ENCODE data around the gene PRSS1.

Gene PRSS1

DNA sequence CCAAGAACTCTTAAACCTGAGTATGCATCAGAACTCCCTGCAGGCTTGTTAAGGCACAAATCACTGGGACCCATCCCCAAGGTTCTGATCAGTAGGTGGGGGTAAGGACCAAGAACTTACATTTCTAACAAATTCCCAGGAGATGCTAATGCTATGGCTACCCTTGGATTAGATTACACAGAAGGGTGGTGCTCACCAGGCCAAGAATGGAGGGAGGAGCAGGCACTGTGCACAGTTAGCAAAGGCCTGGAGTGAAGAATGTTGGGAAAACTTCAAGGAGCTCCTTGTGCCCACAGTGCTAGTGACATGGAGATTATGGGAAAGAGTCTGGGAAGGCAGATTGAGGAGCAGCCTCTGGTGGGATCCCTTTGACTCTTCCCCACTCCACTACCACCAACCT is 23.4 kb downstream of the PRSS1 start:
- TF ChIP-seq EZH2 (optimal IDR thresholded peaks at IDR 0.05; ENCODE audit: low read depth, low read length) (no peak), EZH2phosphoT487 (IDR thresholded peaks at IDR 0.05; ENCODE audit: low read length) (no peak), CTCF (IDR thresholded peaks at IDR 0.05; ENCODE audit: low read length) (no peak)
- no peaks in the 10 kb centered on the region for H3K9me3 ChIP-seq (replicated peaks; ENCODE audit: insufficient read depth, low read length)
- H3K9ac ChIP-seq (ENCODE audit: low read length) = no peak overlapping the region
- H3K4me2 ChIP-seq (ENCODE audit: low read depth, low read length) = no peak overlapping the region
- no peaks in the 10 kb centered on the region for H4K20me1 ChIP-seq (ENCODE audit: insufficient read depth, low read length)
- no peaks in the 10 kb centered on the region for H3K79me2 ChIP-seq (ENCODE audit: low read length)
- no peak overlapping the region for H3K27ac ChIP-seq (ENCODE audit: low read length)
- H3K9me2 ChIP-seq (replicated peaks; ENCODE audit: insufficient read depth, low read length) = no peaks in the 10 kb centered on the region
- no peak for DNase-seq
- H2AFZ ChIP-seq (ENCODE audit: low read length) = no peak overlapping the region
- no peaks in the 10 kb centered on the region for H3K27me3 ChIP-seq (replicated peaks; ENCODE audit: insufficient read depth, low read length)
- H3K4me1 ChIP-seq (ENCODE audit: low read length) = no peaks in the 10 kb centered on the region
- H3K4me3 ChIP-seq (ENCODE audit: low read length) = no peak overlapping the region
- no peaks in the 10 kb centered on the region for H3K36me3 ChIP-seq (replicated peaks; ENCODE audit: insufficient read depth, low read length)
- H3F3A ChIP-seq (ENCODE audit: insufficient read depth, low read length) = no peaks in the 10 kb centered on the region

- DNase-seq = no peak
- Histone ChIP-seq H3K9ac (ENCODE audit: low read length) (no peak overlapping the region), H3K9me2 (replicated peaks; ENCODE audit: insufficient read depth, low read length) (no peaks in the 10 kb centered on the region), H3K4me3 (ENCODE audit: low read length) (no peak overlapping the region), H3K4me2 (ENCODE audit: low read depth, low read length) (no peak overlapping the region), H3F3A (ENCODE audit: insufficient read depth, low read length) (no peaks in the 10 kb centered on the region), H3K4me1 (ENCODE audit: low read length) (no peaks in the 10 kb centered on the region), H4K20me1 (ENCODE audit: insufficient read depth, low read length) (no peaks in the 10 kb centered on the region), H3K27me3 (replicated peaks; ENCODE audit: insufficient read depth, low read length) (no peaks in the 10 kb centered on the region), H2AFZ (ENCODE audit: low read length) (no peak overlapping the region), H3K9me3 (replicated peaks; ENCODE audit: insufficient read depth, low read length) (no peaks in the 10 kb centered on the region), H3K36me3 (replicated peaks; ENCODE audit: insufficient read depth, low read length) (no peaks in the 10 kb centered on the region), H3K27ac (ENCODE audit: low read length) (no peak overlapping the region), H3K79me2 (ENCODE audit: low read length) (no peaks in the 10 kb centered on the region)
- TF ChIP-seq CTCF (IDR thresholded peaks at IDR 0.05; ENCODE audit: low read length) (no peak), EZH2phosphoT487 (IDR thresholded peaks at IDR 0.05; ENCODE audit: low read length) (no peak), EZH2 (optimal IDR thresholded peaks at IDR 0.05; ENCODE audit: low read depth, low read length) (no peak)
These were observed 24.0 kb downstream of the PRSS1 start for GRCh38 chr7:142773230-142773629.

- no peaks in the 10 kb centered on the region for H3K9me2 ChIP-seq (replicated peaks; ENCODE audit: insufficient read depth, low read length)
- no peaks in the 10 kb centered on the region for H3K27me3 ChIP-seq (replicated peaks; ENCODE audit: insufficient read depth, low read length)
- TF ChIP-seq CTCF (IDR thresholded peaks at IDR 0.05; ENCODE audit: low read length) (no peak), EZH2 (optimal IDR thresholded peaks at IDR 0.05; ENCODE audit: low read depth, low read length) (no peak), EZH2phosphoT487 (IDR thresholded peaks at IDR 0.05; ENCODE audit: low read length) (no peak)
- no peaks in the 10 kb centered on the region for H3K9me3 ChIP-seq (replicated peaks; ENCODE audit: insufficient read depth, low read length)
- H2AFZ ChIP-seq (ENCODE audit: low read length) = no peak overlapping the region
- DNase-seq = no peak
- H3K79me2 ChIP-seq (ENCODE audit: low read length) = no peaks in the 10 kb centered on the region
- H3K9ac ChIP-seq (ENCODE audit: low read length) = no peak overlapping the region
- H3K4me1 ChIP-seq (ENCODE audit: low read length) = no peaks in the 10 kb centered on the region
- no peak overlapping the region for H3K4me3 ChIP-seq (ENCODE audit: low read length)
- no peaks in the 10 kb centered on the region for H4K20me1 ChIP-seq (ENCODE audit: insufficient read depth, low read length)
- H3K4me2 ChIP-seq (ENCODE audit: low read depth, low read length) = no peak overlapping the region
- H3K27ac ChIP-seq (ENCODE audit: low read length) = no peak overlapping the region
- no peaks in the 10 kb centered on the region for H3K36me3 ChIP-seq (replicated peaks; ENCODE audit: insufficient read depth, low read length)
- H3F3A ChIP-seq (ENCODE audit: insufficient read depth, low read length) = no peaks in the 10 kb centered on the region
These were observed 24.9 kb downstream of the PRSS1 start for GRCh38 chr7:142773937-142774744.
